HG03159 (cell line): ENCODE results near the gene FRK.
"Not testable (repeated sequence)": the region's sequence is repeated elsewhere in the genome, so short reads cannot be mapped to it uniquely, and the experiment has no call there.

Experiments used
- ATAC-seq: cut with Tn5 transposase; IDR thresholded peaks from one replicate; pipeline ENCODE4 v1.9.1; 2021; ENCODE audit warnings: mild to moderate bottlenecking, moderate library complexity; ENCODE audit not compliant: unreplicated experiment

Gene FRK

DNA sequence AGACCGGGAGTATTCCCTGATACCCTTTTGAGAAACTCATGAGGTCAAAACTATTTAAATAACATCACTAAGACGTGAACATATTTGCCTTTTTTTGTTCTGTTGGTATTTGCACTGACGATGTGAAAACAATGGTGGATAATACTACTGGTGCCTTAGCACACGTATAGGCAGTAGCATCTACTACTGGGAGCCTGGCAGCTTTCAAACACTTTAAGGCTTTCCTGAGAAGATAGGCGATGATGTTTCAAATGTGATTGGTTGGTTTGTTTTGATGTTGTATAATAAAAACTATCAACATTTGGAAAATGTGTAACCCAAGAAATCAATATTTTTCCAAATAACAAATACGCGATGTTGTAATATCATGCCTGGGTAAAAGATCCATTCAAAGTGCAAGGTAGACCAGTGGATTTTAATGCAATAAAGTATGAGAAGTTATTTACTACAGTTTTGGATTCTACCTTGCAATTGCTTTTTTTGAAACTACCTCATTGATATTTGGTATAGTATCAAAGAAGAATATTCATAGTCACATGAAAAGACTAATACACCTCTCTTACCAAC lies 166.2 kb downstream of the FRK start:
- ATAC-seq, result no peak

DNA sequence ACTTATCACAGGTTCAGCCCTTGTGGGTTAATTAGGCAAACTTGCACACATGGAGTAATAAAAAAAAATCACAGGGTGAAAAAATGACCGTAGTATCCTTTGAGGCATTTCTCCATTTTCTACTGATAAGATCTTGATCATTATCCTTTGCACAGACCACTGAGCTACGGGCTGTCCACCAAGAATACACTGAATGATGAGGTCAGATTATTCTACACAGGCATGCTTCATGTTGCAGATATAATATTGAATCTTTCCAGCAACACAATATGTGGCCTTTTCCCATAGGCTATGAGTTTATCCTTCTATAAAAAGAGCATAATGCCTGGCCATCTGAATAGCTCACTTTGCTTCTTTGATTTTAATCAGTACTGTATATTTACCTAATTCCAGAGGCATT lies 168.9 kb downstream of the FRK start:
- ATAC-seq, result no peak

DNA sequence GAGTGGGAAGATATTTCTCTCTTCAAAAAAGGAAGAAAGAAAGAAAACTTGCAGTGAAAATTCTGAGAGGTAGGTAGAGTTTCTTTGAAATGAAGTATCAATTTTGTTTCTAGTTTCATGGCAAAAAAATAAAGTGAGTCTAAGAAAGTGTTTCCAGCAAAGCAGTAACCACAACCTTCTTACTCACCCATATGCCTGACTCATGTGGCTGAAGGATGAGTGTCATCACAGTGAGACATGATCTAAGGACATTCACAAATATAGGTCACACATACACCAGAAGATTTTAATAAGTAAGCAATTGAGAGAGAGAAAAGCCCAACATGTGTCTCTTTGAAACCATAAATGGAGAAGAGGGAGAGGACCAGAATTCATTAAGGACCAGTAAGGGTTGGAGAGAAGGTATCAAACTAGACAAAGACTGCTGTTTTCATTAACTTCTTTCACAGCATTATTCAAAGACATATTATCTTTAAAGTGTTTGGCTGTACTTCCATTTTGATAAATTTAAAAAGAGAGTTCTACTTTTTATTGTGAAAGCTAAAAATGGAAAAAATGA lies 169.5 kb downstream of the FRK start:
- ATAC-seq, result peak; percentile 98

DNA sequence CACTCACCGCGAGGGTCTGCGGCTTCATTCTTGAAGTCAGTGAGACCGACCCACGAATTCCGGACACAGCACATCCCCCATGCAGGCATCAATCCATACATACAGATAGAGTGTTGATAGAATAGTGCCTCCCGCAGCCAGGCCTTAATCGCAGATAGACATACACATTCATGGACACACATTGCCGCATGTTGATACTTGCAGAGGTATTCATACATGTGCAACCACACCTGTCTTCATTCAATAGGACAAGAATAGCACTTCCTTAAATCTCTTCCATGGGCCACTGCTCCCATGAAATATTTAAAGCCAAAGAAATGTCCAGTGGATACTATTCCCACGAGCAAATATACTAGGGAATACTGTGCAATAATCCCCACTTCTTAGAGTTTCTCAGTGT lies 170.5 kb downstream of the FRK start:
- ATAC-seq, result no peak

DNA sequence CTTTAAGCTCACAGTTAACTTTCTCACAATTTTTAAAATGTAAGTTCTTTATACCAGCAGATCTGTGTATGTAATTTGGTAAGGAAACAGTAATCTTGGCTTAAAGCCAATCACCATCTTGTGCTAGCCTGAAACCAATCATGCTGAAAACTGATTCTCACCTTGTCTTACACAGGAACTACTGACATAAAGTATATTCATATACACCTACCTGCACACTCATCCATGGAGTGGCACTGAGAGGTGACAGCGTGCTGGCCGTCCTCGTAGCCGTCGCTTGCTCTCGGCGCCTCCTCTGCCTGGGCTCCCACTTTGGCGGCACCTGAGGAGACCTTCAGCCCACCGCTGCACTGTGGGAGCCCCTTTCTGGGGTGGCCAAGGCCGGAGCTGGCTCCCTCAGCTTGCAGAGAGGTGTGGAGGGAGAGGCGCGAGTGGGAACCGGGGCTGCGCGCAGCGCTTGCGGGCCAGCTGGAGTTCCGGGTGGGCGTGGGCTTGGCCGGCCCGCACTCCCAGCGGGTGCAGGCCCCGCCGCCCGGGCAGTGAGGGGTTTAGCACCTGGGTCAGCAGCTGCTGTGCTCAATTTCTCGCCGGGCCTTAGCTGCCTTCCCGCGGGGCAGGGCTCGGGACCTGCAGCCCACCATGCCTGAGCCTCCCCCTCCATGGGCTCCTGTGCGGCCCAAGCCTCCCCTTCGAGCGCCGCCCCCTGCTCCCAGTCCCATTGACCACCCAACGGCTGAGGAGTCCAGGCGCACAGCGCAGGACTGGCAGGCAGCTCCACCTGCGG lies 171.8 kb downstream of the FRK start:
- ATAC-seq, result not testable (repeated sequence)

DNA sequence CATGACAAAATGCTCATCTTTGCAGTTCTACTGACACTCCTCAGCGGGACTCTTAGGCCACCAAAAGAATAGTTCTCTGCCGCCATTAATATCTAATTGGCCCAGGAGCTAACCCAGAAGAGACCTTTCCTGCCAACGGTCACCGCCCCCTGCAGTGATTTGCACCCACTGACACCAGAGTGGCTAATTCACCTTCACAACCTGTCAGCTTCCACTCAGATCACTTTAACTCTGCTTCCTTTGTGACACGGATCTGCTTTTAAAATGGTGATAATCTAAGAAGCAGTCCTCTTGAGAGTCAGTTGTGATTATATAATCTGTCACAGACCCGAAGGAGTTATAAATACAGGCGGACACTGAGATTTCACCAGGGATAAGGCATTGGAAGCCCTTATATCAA lies 172.8 kb downstream of the FRK start:
- no peak for ATAC-seq

DNA sequence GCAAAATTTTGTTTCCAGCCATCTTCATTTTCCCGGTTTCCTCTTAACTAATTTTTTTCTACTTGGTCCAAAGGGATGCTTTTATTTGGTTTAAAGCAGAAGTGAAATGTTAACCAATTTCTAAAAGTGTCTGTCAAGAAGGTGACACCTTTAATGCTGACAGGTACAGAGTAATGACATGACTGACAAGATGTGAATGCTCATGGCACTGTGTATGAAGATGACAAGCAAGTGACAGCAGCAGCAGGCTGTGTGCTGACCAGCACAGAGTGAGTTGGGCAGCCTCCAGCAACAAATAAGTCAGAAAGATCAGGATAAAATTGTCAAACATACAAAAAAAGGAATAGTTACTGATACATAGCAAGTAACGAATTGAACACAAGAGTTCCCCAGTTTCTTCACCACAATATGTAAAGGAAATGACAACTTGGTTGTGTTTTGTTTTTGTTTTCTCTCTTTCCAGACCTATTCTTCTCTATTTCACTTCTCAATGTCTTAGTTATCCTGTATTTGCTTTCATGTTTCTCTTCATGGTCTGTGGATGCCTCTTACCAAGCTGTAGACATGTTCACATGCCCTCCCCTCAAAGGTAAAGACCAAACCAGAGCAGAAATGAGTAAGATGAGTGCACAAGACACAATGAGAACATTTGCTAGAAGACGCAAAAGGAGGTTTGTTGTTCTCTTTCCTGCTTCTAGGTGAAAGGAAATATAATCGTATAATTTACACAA lies 174.9 kb downstream of the FRK start:
- peak; percentile 53 for ATAC-seq

DNA sequence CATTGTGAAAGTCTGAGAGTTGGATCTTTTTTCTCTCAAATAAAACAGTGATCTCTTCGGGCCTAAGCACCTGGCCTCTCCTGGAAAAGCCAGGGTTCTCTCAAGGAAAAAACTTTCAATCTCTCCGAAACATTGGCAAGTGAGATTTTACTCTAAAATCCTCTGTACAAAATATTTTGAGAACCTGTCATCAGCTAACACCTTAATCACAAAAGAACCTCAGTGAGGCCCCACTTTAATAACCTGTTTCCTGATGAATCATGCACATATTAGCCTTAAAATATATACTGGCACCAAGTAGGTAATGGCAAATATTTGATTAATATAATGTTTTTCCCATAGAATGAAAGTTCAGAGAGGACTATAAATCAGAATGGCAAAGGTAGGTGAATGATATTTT lies 177.9 kb downstream of the FRK start:
- no peak for ATAC-seq

DNA sequence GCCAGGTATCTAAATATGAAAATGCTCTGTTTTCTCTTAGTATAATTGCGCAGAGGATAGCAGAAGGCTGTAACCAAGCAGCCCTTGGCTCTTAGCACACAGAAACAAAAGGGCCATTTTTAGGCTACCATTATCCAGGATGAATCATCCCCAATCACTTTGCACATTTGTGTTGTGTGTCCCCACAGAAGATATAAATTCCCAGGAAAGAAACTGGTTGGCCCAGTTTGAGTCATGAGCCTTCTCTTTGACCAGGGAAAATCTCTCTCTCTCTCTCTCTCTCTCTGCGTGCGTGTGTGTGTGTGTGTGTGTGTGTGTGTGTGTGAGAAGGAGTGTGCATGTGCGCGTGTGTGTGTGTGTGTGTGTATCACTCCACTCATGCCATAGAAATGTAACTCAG lies 178.5 kb downstream of the FRK start:
- no peak for ATAC-seq
